Posterior vena cava (tissue), 2 donors: ENCODE results near the gene UGP2. TPM values are rescaled to one million over a fixed set of nuclear protein-coding genes. Genes with fewer than 3 reads are reported as not detected.

Source experiments
- total RNA-seq, 2 donors: library from RNA; stranded (reverse); fragmentation: NEBNext Ultra II Directional; extraction: Animal tissue kit (Norgen Biotek cat#: 25700); gene quantifications; one replicate each; pipeline ENCODE4 v1.2.1, GENCODE V29; 2021
- donor health status: DM: yes; HTN: yes; CAD: no.
- donor health status: DM: yes; HTN: yes; CAD: no.

The UGP2 gene
- total RNA-seq, 2 donors from 2014 or later, result 204 to 217 TPM

Other genes starting within 250 kb of the UGP2 start
- 10 to 100 TPM; 18.7 to 22.9 TPM for gene VPS54, start 177.5 kb downstream of the UGP2 start, total RNA-seq